Esophagus squamous epithelium (tissue), 4 donors: ENCODE results near the gene SIRT6.

ENCODE experiments used
- POLR2A ChIP-seq, 4 donors: fragments of 450-650 bp; IDR thresholded peaks; one replicate each; pipeline ENCODE4 v1.6.1; 2017; ENCODE audit warnings: antibody characterized with exemption in 4 of 4, mild to moderate bottlenecking in 4 of 4, moderate library complexity in 3 of 4
- TF ChIP-seq, protein P1 (sequence below), 6 experiments: fragments of 450-650 bp in 4 of 6; fragments of 200-600 bp in 2 of 6; sonication (generic) in 2 of 6; IDR thresholded peaks; one replicate each; pipeline ENCODE4 v1.5.1; 2016 to 2019; ENCODE audit warnings: antibody characterized with exemption in 6 of 6, mild to moderate bottlenecking in 4 of 6, moderate library complexity in 4 of 6

- TF ChIP-seq, protein P1, sequence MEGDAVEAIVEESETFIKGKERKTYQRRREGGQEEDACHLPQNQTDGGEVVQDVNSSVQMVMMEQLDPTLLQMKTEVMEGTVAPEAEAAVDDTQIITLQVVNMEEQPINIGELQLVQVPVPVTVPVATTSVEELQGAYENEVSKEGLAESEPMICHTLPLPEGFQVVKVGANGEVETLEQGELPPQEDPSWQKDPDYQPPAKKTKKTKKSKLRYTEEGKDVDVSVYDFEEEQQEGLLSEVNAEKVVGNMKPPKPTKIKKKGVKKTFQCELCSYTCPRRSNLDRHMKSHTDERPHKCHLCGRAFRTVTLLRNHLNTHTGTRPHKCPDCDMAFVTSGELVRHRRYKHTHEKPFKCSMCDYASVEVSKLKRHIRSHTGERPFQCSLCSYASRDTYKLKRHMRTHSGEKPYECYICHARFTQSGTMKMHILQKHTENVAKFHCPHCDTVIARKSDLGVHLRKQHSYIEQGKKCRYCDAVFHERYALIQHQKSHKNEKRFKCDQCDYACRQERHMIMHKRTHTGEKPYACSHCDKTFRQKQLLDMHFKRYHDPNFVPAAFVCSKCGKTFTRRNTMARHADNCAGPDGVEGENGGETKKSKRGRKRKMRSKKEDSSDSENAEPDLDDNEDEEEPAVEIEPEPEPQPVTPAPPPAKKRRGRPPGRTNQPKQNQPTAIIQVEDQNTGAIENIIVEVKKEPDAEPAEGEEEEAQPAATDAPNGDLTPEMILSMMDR (IDR thresholded peaks at IDR 0.05) = no peak
- TF ChIP-seq POLR2A (IDR thresholded peaks at IDR 0.05) = no peak
Observed at GRCh38 chr19:4161415-4162077, 20.8 kb downstream of the SIRT6 start.
